HUES6 (cell line): ENCODE results near the gene RNF152.
"Not testable (repeated sequence)": the region's sequence is repeated elsewhere in the genome, so short reads cannot be mapped to it uniquely, and the experiment has no call there.

Experiments
- H3K27ac ChIP-seq: 2 replicates; pipeline ENCODE4 v1.7.0; 2013; ENCODE audit warnings: low read depth, mild to moderate bottlenecking, low read length, inconsistent platforms
- H3K27me3 ChIP-seq: 2 replicates; pipeline ENCODE4 v1.6.1; 2013; ENCODE audit warnings: low read length; ENCODE audit not compliant: control insufficient read depth, insufficient read depth
- H3K36me3 ChIP-seq: 2 replicates; pipeline ENCODE4 v1.6.1; 2013; ENCODE audit warnings: low read length; ENCODE audit not compliant: control insufficient read depth, insufficient read depth
- H3K4me1 ChIP-seq: 2 replicates; pipeline ENCODE4 v1.6.1; 2013; ENCODE audit warnings: low read length; ENCODE audit not compliant: control insufficient read depth, insufficient read depth
- H3K4me3 ChIP-seq: 2 replicates; pipeline ENCODE4 v1.5.1; 2013; ENCODE audit warnings: low read depth, low read length
- H3K9ac ChIP-seq: one replicate; pipeline ENCODE4 v1.6.1; 2013; ENCODE audit warnings: mild to moderate bottlenecking, low read length
- H3K9me3 ChIP-seq: 2 replicates; pipeline ENCODE4 v1.6.1; 2013; ENCODE audit warnings: low read depth, low read length; ENCODE audit not compliant: control insufficient read depth, insufficient read depth

Gene RNF152

GRCh38 chr18:61817086-61817485 lies 75.7 kb downstream of the RNF152 start:
- no peaks in the 10 kb centered on the region for H3K4me1 ChIP-seq

GRCh38 chr18:61815885-61816470 lies 76.8 kb downstream of the RNF152 start:
- peaks cover 11% of the 10 kb centered on the region; the same call in 1 of the 2 replicates for H3K36me3 ChIP-seq
- no peaks in the 10 kb centered on the region for H3K4me1 ChIP-seq
- no peak overlapping the region for H3K4me3 ChIP-seq
- H3K27me3 ChIP-seq, result no peaks in the 10 kb centered on the region
- H3K9me3 ChIP-seq, result no peaks in the 10 kb centered on the region
- H3K27ac ChIP-seq, result no peak overlapping the region
- H3K9ac ChIP-seq, result no peak overlapping the region

More at GRCh38 chr18:61817086-61817485, 75.7 kb downstream of the RNF152 start:
- Histone ChIP-seq H3K9me3 (no peaks in the 10 kb centered on the region), H3K27ac (no peak overlapping the region), H3K4me3 (no peak overlapping the region), H3K36me3 (peaks cover 11% of the 10 kb centered on the region; the same call in 1 of the 2 replicates), H3K9ac (no peak overlapping the region), H3K27me3 (no peaks in the 10 kb centered on the region)

DNA sequence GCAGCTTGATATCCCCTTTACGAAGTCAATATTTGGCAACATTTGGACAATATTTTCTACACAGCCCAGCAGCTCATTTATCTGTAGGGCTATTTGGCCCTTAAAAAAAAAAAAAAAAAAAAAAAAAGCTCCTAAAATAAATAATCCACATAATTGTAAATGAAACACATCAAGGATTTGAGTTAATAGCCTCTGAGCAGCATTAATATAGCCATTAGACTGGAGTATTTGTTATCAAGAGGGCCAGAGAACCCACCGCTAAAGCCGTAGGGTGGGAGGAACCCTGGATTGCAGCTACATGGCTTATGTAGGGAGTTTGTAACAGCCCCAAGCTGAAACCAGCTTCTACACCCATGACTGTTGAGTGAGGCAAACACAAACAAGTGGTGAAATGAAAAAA lies 84.5 kb downstream of the RNF152 start:
- Histone ChIP-seq H3K27me3 (no peaks in the 10 kb centered on the region), H3K9me3 (no peaks in the 10 kb centered on the region), H3K4me1 (peaks cover 5% of the 10 kb centered on the region), H3K4me3 (no peak overlapping the region), H3K9ac (no peak overlapping the region), H3K36me3 (no peaks in the 10 kb centered on the region), H3K27ac (no peak overlapping the region)

- no peak overlapping the region for H3K9ac ChIP-seq
- peaks cover 12% of the 10 kb centered on the region for H3K4me1 ChIP-seq
- H3K27me3 ChIP-seq, result no peaks in the 10 kb centered on the region
- no peak overlapping the region for H3K4me3 ChIP-seq
- no peaks in the 10 kb centered on the region for H3K36me3 ChIP-seq
- H3K27ac ChIP-seq, result no peak overlapping the region
- H3K9me3 ChIP-seq, result no peaks in the 10 kb centered on the region
Observed at GRCh38 chr18:61803393-61803792, 89.4 kb downstream of the RNF152 start.

DNA sequence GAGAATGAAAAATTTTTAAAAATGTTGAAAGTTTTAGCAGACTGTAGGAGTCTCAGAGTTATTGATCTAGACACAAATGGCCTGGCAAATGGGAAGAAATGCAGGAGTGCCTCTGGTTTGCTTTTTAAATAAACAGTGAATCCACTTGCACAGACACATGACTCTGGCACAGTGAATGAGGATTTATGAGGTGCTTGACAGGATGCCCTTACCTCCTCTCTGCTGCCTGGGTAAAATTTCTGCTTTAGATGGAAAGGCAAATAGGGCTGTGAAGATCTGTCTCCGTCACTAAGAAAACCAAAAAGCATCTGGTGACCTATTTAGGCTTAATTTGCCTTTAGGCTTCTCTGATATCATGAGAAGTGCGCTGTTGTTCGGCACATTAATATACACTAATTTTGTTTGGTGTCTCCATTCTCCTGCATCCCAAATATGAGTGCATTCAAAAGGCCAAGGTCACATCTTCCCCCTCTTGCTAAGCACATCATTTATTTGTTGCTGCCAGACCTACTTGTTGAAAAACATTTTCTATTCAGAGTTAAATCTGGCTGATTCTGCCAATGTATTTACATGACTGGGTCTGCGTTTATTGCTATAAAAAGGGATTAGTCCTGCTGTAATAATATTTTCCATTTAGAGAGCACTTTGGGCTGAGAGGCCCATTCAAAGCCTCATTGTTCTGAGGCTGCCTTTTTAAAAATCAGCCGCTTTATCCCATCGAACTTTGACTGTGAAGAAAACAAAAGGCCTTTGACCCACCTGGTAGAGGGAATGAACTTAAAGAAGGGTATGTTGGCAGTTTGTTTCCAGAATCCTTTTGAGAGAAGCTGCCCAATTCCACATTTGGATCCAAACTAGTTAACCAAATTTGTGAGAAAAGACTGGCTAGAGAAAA lies 94.9 kb downstream of the RNF152 start:
- H3K27ac ChIP-seq, result no peak overlapping the region

DNA sequence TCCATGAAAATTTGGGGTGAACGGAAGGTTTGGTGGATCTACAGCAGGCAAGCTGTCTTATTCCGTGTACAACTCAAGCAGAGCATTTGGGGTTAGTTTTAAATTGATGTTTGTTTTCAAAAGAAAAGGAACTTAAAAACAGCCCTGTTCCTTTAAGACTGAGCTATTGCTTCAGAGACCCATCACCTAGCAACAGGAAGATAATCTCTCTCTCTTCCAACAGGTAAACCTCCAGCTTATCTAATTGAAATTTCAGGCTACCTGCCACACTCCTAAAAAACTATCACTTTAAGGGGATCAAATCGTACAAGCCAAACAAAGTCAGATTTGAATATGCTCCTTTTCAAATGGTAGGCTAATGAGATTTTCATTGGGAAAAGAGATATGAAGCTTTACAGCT lies 101.8 kb downstream of the RNF152 start:
- Histone ChIP-seq H3K27ac (no peak overlapping the region), H3K9ac (no peak overlapping the region), H3K4me1 (0 out of 2 replicates have a peak, but pooled peaks cover 4% of the 10 kb centered on the region), H3K9me3 (0 out of 2 replicates have a peak, but pooled peaks cover 5% of the 10 kb centered on the region), H3K36me3 (no peaks in the 10 kb centered on the region), H3K4me3 (no peak overlapping the region), H3K27me3 (no peaks in the 10 kb centered on the region)

More for the DNA sequence above, 94.9 kb downstream of the RNF152 start:
- no peaks in the 10 kb centered on the region for H3K9me3 ChIP-seq
- no peak overlapping the region for H3K4me3 ChIP-seq
- peaks cover 3% of the 10 kb centered on the region; the same call in 1 of the 2 replicates for H3K4me1 ChIP-seq
- H3K27me3 ChIP-seq, result no peaks in the 10 kb centered on the region
- no peaks in the 10 kb centered on the region for H3K36me3 ChIP-seq
- H3K9ac ChIP-seq, result no peak overlapping the region

- not testable (repeated sequence) for H3K4me1 ChIP-seq, H3K4me3 ChIP-seq, H3K36me3 ChIP-seq, H3K9ac ChIP-seq, H3K27ac ChIP-seq, H3K27me3 ChIP-seq, H3K9me3 ChIP-seq
Observed at GRCh38 chr18:61787011-61787670, 105.7 kb downstream of the RNF152 start.

DNA sequence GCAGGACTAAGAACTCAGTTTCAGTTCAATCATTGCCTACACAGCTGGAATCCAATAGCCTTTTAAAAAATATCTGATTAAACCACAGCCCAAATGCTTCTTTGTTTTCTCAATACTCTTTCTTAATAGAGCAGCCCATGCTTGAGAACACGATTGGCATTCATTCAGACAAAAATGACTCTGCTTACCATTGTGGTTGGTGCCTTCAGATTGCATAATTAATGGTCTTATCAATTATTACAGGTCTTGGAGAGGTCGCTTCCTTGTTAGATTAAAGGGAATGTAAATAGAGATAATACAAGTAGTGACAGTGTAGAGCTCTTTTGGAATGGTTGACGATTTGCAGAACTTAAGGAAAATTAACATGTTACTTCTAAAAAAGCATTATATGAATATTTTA lies 107.2 kb downstream of the RNF152 start:
- Histone ChIP-seq H3K4me1 (no peaks in the 10 kb centered on the region), H3K9me3 (0 out of 2 replicates have a peak, but pooled peaks cover 5% of the 10 kb centered on the region), H3K4me3 (no peak overlapping the region), H3K36me3 (no peaks in the 10 kb centered on the region), H3K27me3 (no peaks in the 10 kb centered on the region), H3K9ac (no peak overlapping the region), H3K27ac (no peak overlapping the region)

- H3K27ac ChIP-seq, result no peak overlapping the region
- 0 out of 2 replicates have a peak, but pooled peaks cover 5% of the 10 kb centered on the region for H3K9me3 ChIP-seq
- no peak overlapping the region for H3K4me3 ChIP-seq
- no peak overlapping the region for H3K9ac ChIP-seq
- H3K4me1 ChIP-seq, result no peaks in the 10 kb centered on the region
- no peaks in the 10 kb centered on the region for H3K27me3 ChIP-seq
- no peaks in the 10 kb centered on the region for H3K36me3 ChIP-seq
Observed at GRCh38 chr18:61784834-61785233, 108.0 kb downstream of the RNF152 start.

GRCh38 chr18:61782545-61782944 lies 110.3 kb downstream of the RNF152 start:
- Histone ChIP-seq H3K27ac (no peak overlapping the region), H3K9me3 (0 out of 2 replicates have a peak, but pooled peaks cover 3% of the 10 kb centered on the region), H3K36me3 (no peaks in the 10 kb centered on the region), H3K4me1 (no peaks in the 10 kb centered on the region), H3K27me3 (no peaks in the 10 kb centered on the region), H3K9ac (no peak overlapping the region), H3K4me3 (no peak overlapping the region)

DNA sequence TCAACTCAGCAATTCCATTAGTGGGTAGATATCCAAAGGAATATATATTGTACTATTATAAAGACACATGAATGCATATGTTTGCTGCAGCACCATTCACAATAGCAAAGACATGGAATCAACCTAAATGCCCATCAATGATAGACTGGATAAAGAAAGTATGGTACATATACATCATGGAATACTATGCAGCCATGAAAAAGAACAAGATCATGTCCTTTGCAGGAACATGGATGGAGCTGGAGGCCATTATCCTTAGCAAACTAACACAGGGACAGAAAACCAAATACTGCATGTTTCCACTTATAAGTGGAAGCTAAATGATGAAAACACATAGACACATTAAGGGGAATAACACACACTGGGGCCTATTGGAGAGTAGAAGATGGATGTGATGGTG lies 116.6 kb downstream of the RNF152 start:
- not testable (repeated sequence) for H3K4me1 ChIP-seq, H3K4me3 ChIP-seq, H3K9me3 ChIP-seq, H3K36me3 ChIP-seq, H3K27ac ChIP-seq, H3K27me3 ChIP-seq, H3K9ac ChIP-seq
